NCI-H128 (cell line): ENCODE measurements around the gene DUSP5.

Source experiments
- DNase-seq: peaks from one replicate; lab custom pipeline; 2025; ENCODE audit not compliant: unreplicated experiment; lab: John Stamatoyannopoulos, UW

DUSP5 gene

DNA sequence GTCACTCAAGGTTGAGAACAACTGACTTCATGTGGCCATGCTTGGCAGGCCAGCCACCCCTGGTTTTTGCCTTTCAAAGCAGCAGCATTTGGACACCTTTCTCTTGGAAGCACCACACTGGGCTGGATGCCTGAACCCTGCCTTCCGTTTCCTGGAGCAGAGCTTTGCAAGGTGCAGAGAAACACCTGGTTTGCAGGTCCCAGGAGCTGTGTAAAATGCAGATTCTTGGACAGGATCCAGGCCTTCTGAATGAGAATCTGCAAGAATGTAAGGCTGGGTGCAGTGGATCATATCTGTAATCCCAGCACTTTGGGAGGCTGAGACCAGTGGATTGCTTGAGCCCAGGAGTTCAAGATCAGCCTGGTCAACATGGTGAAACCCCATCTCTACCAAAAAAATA lies 18.0 kb upstream of the DUSP5 start:
- no peak for DNase-seq

- no peak for DNase-seq
Measured at GRCh38 chr10:110480387-110480786, 17.3 kb upstream of the DUSP5 start.

GRCh38 chr10:110481919-110482318 lies 15.8 kb upstream of the DUSP5 start:
- DNase-seq = no peak

- DNase-seq = no peak
Measured at GRCh38 chr10:110483633-110484032, 14.1 kb upstream of the DUSP5 start.

GRCh38 chr10:110485541-110485940 lies 12.2 kb upstream of the DUSP5 start:
- DNase-seq = no peak

- DNase-seq = no peak
Measured at GRCh38 chr10:110486680-110487410, 10.9 kb upstream of the DUSP5 start.

- DNase-seq = no peak
Measured at GRCh38 chr10:110487411-110488331, 10.0 kb upstream of the DUSP5 start.

DNA sequence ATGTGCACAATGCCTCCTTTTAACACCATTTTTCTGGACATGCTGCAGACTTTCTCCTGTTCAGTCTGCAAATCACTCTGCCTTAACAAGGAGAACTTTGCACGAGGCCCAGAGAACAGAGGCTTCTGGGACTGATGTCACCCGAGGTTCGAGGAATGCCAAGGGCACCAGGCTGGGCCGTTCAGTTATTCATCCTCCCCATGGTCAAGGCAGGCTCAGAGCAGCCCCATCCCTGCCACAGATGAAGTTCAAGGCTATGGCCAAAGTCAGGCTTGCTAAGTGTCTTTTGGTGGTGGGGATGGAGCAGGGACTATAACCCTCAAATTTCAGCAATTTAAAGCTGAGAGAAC lies 9.4 kb upstream of the DUSP5 start:
- no peak for DNase-seq

GRCh38 chr10:110488940-110489339 lies 8.8 kb upstream of the DUSP5 start:
- no peak for DNase-seq

DNA sequence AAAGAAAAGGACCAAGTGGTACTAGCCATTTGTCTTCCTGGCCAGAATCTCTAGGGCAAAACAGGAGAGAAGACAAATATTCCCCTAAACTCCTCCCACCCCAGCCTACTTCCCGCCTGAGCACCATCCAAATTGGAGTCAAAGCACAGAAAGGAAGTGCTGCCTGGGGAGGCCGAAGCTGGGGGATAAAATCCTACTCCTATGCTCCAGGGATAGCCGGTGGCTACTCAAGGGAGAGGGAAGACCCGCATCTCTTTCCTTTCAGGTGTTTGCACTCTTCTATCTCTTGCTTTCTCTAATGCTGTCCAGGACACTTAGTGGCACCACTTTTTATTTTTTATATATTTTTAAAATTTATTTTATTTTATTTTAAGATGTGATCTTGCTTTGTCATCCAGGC lies 7.1 kb upstream of the DUSP5 start:
- DNase-seq = no peak

GRCh38 chr10:110491346-110491745 lies 6.4 kb upstream of the DUSP5 start:
- no peak for DNase-seq

DNA sequence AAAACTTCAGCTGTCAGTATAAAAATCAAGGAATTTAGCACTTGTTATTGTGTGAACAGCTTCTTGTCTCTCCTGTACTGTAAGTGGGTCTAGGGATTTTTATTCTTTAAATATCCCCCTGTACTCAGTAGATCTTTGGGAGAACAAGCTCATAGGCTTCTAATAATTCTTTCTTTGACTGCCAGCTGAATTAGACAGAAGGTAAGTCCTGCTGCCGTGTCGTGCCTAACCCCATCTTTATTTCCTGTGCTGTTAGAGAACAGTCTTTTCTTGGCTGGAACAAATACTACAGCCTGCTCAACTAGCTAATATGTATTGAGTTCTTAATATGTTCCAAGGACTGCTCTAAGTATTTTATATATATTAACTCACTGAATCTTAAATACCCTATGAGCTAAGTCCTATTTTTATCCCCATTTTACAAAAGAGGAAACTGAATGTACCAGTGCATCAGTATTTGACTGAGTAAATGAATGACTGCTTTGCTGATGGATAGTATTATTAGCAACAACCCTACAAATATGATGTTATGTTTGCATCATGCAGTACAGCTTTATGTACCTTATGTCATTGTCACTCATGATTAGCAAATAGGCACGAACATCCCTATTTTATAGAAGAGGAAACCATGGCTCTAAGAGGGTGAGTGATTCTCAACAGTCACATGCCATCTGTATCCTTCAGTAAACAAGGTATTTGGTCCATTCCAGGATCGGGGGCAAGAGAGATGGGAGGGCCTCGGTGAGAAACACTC lies 5.5 kb upstream of the DUSP5 start:
- no peak for DNase-seq

- no peak for DNase-seq
Measured at GRCh38 chr10:110493832-110494426, 3.8 kb upstream of the DUSP5 start.

DNA sequence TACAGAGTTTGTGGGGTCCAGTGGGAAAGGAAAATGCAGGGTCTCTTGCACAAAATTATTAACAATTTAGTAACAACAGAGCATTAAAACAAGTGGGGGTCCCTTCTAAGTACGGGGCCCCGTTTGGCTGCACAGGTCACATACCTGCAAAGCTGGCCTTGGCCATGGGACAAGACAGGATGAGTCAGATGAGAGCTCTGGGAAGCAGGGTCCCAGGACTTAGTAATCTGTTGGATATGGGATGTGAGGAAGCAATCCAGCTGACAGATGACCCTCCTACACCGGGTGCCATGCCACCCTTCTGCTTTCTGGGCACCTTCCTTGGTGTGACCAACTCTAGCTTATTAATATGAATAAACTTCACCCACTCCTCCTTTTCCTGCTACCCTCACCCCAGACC lies 3.2 kb upstream of the DUSP5 start:
- no peak for DNase-seq

DNA sequence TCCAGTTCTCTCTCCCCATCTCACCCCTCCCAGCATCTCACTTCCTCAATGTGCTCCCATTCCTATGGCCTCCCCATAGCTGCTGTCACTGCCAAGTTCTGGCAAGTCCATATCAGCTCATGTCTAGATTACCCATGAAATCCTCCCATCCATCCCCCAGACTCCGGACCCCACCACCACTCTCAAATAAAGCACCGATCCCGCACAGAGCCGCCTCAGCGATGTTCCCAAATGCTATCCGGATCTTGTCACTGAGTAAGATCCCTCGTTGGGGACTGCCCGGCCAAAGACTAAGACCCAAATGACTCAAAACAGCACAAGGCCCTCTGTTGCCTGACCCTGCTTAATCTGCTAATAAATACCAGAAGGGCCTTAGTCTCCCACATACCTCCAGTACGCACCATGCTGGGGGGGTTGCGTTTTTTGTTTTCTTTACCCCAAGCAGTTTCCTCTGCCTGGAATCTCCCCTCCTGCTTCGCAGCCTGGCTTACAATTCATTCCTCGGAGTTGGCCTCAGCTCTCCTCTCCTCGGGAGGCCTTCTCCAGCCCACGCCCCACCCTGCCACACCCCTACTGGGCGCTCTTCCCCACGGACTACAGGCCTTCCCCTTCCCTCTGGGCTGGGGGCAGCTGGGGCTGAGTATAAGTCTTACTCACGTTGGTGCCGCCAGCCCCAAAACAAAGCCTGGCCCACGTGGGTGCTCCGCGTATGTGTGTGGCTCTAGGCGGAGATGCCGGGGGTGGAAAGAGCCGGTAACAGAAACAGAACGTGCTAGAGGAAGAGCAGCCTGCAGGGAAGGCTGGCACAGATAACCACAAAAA lies 1.8 kb upstream of the DUSP5 start:
- no peak for DNase-seq

- DNase-seq = no peak
Measured at GRCh38 chr10:110496553-110497437, 912 bp upstream of the DUSP5 start.

- DNase-seq = peak; percentile 1
Measured at GRCh38 chr10:110498087-110498981, 627 bp downstream of the DUSP5 start.

GRCh38 chr10:110498982-110499795 lies 1.5 kb downstream of the DUSP5 start:
- no peak for DNase-seq
